ENCODE data around the gene PLPP6. TPM values are rescaled to one million over a fixed set of nuclear protein-coding genes. Genes with fewer than 3 reads are reported as not detected.

The PLPP6 gene
- 2.3 and 6.3 TPM in 2 replicates for total RNA-seq

GRCh38 chr9:4662108-4662988, at the start of gene PLPP6:
PLPP6 (plus strand) TSS chr9:4662294; CDS start chr9:4662376, 82 bp downstream.

GRCh38 chr9:4666042-4666699, 4.1 kb downstream of the PLPP6 start, which contains the start of gene SPATA6L:
SPATA6L (minus strand) TSS chr9:4666480; CDS start chr9:4666250, 230 bp downstream.

GRCh38 chr9:4679268-4680172, 17.4 kb downstream of the PLPP6 start, which contains the start of gene CDC37L1:
CDC37L1 (plus strand) TSS chr9:4679569; CDS start chr9:4679768, 199 bp downstream.

Other genes starting within 250 kb of the PLPP6 start
- gene SLC1A1, start 171.8 kb upstream of the PLPP6 start, total RNA-seq = 3.8 and 9.7 TPM in 2 replicates
- 1.0 TPM in 1 of 2 replicates, not detected in the other for gene SPATA6L, start 4.2 kb downstream of the PLPP6 start, total RNA-seq
- 19.4 and 24.5 TPM in 2 replicates for gene CDC37L1, start 17.3 kb downstream of the PLPP6 start, total RNA-seq
- 52.9 and 58.3 TPM in 2 replicates for gene AK3, start 78.9 kb downstream of the PLPP6 start, total RNA-seq
- 8.7 and 8.9 TPM in 2 replicates for gene RCL1, start 130.7 kb downstream of the PLPP6 start, total RNA-seq

Measured in pericardium fibroblast (primary cell).